GM18858 (cell line): ENCODE data around the gene PPIF.

Source experiments
- ATAC-seq: cut with Tn5 transposase; IDR thresholded peaks from one replicate; pipeline ENCODE4 v1.9.1; 2021; ENCODE audit not compliant: unreplicated experiment

Gene PPIF

DNA sequence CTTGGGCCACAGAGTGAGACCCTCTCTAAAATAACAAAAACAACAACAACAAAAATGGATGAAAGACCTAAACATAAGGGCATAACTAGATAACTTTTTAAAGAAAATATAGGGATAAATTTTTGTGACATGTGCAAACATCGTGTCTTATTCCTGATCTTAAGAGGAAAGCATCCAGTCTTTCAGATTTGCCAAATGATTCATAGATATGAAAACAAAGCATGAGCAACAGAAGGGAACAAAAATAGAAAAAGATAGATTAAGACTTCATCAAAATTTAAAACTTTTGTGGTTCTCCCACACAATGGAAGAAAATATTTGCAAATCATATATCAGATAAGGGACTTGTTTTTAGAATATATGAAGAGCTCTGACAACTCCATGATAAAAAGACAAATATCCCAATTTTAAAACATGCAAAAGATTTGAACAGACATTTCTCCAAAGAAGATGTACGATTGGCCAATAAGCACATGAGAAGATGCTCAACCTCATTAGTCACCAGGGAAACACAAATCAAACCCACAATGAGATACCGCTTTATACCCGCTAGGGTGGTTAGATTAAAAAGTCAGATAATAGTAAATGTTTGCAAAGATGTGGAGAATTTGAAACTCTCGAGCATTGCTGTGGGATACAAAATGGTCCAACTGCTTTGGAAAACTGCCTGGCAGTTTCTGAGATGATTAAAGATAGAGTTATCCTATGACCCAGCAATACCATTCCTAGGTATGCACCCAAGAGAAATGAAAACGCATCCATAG lies 20.3 kb downstream of the PPIF start:
- ATAC-seq = no peak

DNA sequence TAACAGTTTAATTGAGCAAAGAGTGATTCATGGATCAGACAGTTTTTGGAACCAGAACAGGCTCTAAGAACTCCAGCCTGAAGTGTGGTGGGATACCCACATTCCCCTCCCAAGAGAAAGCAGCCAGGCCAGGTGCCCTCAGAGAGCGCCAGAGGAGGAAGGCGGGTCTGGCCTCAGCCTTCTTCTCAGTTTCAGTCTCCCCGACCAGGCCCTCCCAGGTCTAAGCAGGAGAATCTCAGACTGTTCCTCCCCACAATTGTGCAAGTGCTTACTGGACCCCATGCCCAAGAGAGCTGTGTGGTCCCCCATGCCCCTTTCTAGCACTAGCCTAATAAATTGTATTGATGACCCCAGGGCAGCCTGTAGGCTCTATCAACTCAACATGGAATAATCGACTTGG lies 25.6 kb downstream of the PPIF start:
- ATAC-seq = no peak

DNA sequence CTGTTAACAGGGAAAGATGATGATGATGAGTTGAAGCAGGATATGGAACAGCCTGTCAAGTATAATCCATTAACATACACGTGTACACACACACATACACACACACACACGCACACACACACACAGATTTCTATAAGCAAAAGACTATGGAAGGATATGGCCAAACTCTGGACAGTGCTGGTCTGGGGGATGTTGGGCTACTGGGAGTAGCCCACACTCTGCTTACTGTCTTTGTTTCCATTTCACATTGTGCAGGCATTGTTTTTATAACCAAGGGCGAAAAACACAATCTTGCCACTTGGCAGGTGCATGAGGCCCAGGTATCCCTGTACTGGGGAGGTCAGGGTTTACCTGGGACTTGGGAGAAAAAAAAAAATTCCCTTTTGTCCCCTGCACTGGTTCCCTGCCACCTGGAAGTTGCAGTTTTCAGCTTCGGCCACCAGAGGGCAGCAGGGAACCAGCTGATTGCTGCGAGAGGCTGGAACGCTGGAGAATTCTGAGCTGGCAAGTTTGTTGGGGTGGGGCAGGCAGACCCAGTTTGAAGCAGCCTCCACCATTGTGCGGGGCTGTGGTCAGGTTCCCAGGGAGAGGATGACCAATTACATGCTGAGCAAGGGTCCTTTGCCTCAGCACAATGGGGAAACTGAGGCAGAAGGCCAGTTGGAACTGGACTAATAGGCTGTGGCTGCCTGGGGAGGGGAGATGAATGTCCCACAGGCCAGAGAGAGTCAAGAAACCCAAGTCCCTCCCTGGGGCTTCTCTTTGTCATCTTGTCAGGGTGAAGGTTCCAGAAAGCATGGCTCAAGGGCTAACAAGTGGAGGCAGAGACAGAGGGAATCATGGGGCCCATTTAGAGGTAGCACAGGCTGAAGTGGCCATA lies 27.3 kb downstream of the PPIF start:
- ATAC-seq = no peak

DNA sequence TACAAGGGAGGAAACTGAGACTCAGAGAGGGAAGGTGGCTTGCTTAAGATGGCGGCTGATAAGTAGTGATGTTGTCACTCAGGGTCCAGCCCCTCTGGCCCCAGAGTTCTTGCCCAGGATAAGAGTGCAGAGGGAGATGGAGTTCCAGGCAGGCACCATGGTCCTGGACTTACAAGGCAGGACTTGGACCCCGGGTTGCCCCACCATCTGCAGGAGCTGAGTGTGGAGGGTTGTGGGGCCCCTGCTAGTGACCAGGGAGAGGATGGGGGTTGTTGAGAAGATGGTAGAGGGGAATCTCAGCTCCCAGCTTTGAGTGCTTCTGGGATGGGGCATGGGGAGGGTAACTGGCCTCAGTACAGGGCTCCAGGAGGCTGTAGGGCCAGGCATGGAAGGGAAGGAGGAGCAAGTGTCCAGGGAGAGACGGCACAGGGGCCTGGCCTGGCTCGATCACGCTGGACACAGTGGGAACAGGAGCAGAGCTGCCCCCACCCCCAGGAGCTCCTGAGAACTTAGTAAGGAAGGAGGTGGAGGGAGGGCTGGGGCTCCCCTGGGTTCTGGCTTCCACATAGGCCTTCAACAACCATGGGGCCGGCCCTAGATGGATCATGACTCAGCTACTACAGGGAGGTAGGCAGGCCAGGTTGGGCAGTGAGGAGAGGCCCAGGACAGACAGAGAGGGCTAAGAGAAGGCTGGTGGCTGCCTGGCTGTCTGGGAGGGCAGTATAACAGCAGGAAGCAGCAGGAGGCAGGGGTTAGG lies 28.2 kb downstream of the PPIF start:
- ATAC-seq = no peak

DNA sequence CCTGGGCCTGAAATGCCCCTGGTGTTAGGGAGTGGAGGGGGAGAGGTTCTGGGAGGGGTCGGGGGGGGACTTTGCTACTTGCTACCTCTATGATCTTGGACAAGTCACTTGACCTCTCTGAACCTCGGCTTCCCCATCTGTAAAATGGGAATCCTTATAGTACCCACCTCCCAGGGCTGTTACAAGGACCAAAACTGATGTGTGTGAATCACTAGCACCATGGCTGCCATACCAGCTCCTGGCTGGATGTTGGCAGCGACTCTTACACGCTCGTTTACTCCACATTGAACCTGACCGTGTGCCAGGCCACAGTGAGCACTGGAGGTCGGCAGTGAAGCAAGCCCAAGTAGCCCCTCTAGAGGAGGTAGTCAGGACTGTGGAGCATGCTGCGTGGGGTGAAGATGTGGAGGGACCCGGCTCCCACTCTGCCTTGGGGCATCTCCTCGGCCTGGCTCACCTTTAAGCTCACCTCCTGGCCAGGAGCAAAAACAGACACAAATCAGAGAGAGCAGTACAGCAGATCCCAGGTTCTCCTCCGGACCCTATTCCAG lies 28.9 kb downstream of the PPIF start:
- no peak for ATAC-seq

DNA sequence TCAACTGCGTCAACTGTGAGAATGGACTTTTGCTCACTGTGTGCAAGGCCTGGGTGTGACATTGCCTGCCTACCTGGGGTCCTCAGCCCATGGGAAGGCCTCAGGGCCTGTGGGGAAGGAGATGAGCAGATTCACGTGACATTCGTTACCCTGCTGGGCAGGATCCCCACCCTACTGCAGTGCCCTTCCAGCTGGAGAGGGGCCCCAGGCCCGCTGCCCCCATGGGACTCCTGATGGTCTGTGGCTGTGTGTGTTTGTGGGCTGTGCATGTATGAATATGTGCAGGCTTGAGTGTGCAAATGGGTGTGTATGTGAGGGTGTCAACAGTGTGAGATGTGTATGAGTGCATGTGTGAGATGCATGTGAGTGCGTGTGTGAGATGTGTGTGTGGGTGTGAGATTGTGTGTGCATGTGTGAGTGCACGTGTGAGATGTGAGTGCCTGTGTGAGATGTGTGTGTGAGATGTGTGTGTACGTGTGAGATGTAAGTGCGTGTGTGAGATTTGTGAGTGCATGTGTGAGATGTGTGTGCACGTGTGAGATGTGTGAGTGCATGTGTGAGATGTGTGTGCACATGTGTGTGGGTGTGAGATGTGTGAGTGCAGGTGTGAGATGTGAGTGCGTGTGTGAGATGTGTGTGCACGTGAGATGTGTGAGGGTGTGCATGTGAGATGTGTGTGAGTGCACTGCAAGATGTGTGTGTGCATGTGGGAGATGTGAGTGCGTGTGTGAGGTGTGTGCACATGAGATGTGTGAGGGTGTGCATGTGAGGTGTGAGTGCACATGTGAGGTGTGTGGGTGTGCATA lies 29.7 kb downstream of the PPIF start:
- ATAC-seq = no peak

DNA sequence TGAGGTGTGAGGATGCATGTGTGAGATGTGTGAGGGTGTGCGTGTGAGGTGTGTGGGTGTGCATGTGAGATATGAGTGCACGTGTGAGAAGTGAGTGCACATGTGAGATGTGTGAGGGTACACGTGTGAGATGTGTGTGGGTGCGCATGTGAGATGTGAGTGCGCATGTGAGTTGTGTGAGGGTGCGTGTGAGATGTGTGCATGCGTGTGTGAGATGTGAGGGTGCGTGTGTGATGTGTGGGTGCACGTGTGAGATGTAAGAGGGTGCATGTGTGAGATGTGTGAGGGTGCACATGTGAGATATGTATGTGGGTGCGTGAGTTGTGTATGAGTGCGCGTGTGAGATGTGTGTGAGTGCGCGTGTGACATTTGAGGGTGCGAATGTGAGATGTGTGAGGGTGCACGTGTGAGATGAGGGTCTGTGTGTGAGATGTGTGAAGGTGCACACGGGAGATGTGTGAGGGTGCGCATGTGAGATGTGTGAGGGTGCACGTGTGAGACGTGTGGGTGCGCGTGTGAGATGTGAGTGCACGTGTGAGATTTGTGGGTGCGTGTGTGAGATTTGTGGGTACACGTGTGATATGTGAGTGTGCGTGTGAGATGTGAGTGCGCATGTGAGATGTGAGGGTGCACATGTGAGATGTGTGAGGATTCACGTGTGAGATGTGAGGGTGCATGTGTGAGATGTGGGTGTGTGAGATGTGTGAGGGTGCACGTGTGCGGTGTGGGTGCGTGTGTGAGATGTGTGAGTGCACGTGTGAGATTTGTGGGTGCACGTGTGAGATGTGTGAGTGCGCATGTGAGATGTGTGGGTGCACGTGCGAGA lies 30.5 kb downstream of the PPIF start:
- no peak for ATAC-seq

DNA sequence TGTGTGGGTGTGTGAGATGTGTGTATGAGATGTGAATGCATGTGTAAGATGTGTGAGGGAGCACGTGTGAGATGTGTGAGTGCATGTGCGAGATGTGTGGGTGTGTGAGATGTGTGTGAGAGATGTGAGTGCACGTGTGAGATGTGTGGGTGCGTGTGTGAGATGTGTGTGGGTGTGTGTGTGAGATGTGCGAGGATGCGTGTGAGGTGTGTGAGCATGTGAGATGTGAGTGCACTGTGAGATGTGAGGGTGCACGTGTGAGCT lies 31.0 kb downstream of the PPIF start:
- ATAC-seq = no peak

DNA sequence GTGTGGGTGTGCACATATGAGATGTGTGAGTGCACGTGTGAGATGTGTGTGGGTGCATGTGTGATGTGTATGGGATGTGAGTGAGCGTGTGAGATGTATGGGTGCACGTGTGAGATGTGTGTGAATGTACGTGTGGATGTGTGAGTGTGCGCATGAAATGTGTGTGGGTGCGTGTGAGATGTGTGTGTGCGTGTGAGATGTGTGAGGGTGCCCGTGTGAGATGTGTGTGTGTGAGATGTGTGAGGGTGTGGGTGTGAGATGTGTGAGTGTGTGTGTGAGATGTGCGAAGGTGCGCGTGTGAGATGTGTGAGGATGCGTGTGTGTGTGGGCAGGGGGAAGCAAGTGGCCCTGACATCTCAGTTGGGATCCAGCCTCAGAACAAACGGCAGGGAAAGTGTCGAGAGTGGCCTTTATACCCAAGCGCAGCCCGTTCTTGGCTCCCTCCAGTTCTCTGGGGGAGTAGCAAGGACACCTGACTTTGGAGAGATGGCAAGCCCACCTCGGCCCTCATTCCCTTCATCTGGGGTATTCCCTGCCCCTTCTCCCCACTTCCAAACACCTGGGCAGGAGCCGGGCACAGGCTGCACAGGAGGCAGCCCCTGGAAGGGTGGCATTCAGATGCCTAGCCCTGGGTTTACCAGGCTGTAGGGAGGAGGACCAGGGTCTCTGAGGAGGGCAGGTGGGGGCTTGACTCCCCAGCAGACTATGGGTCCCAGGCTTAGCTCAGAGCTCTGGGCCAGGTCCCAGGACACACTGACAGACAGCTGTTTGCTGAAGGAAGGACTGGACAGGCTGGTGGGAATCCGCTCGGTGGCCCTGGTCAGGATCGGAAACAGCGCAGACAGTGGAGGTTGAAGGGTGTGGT lies 31.6 kb downstream of the PPIF start:
- no peak for ATAC-seq

DNA sequence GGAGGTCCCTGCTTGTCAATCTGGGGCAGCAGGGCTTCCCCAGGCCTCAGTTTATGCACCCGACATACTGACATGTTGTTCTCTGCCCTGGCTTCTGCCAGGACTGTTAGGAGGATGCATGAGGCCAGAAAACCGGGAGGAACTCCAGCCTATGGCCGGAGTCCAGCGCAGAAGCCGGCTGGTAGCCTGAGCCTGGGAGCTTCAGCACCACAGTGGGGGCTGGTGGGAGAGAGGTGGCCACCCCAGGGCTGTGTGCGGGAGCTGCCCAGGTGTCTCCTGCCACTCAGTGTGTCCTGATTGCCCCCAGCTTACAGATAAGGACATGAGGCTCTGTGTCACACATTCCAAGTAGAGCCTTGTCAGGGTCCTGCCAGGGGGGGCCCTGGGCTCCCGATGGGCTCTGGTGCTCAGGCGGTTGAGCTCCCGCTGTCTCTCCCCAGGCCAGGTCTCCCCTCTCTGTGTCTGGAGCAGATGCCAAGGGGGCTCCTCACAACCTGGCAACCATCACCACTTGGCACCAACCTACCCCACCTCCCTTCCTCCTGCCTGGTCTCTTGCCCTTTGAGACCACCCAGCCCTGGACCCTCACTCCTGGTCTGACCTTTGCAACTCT lies 32.3 kb downstream of the PPIF start:
- no peak for ATAC-seq

DNA sequence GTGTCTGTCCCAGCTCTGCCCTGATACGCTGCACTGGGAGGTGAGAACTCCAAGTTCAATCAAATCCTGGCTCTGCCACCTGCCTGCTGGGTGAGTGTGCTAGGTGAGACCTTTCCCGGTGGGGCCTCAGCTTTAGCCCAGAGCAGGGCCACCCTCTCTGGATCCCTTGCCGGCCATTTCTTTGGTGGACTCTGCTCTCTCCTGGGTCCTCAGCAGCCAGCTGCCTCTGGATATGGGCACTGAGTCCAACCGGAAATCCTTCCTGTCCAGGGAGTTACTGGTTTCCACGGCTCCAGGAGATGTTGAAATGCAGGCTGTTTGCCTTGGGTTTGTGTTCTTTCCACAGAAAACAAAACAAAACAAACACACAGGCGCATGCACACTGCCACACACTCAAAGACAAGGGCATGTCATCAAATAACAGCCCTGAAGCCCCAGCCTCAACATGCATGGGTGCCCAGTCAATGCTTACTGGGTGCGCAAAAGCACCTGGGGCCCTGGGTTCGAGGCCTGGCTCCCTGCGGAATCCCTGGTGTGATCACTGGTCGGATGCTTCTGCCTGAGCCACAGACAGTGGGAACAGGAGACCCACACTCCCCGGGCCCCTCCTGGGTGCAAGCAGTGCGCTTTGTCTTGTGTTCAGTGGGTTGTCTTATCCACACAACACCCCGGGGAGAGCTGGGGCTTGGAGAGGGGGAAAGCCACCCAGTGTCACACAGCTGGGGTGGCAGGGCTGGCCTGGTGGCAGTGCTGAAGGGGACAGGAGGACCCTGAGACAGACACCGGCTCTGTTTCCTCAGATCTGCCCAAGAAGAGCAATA lies 33.1 kb downstream of the PPIF start:
- ATAC-seq = no peak

DNA sequence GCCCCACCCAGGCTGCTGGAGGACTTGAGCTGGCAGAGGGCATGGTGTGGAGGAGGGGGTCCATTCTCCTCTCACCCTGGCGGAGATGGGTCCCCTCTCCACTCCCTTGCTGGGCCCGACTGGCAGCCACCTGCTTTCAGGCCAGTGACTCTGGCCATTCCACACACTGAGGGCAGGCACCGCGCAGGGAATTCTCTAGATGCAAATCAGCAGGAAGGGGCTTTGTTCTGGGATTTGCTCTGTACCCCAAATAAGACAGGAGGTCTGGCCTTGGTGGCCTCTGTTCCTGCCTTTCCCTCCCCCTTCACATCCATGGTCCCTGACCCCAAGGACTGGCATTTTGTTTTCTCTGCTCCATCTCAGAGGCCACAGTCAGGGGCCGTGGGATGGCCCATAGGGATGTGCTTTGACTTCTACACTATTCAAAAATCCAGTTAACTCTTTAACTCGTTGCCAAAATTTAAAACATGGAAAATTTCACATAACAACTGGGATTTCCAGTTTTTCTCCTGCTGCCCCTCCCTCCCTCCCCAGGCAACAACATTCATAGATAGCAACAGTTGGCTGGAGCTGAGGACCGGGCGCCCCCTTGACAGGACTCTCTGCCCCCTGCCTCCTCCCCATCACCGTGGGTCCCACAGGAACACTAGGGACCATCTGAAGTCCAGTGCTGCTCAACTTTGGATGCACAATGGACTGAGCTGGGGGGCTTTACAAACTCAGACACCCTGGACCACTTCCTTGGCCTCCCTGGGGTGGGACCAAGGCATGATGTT lies 33.9 kb downstream of the PPIF start:
- no peak for ATAC-seq

DNA sequence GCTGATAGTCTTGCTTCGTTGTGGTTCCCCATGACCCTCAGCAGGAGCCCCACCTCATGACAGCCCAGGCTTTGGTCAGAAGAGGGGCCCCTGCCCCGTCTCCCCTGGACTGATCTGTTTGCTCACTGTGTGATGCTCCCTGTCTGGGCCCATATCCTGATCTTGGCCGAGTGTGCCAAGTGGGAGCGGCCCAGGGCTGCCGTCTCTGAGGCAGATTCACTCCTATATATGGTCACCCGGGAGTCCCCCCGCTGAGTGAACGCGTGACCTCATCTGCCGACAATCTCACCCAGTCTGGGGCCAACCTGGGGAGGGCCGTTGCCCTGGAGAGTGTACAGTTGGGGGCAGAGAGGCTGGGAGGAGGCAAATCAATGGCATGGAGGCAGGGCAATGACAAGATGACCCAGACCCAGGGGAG lies 34.5 kb downstream of the PPIF start:
- ATAC-seq = no peak

DNA sequence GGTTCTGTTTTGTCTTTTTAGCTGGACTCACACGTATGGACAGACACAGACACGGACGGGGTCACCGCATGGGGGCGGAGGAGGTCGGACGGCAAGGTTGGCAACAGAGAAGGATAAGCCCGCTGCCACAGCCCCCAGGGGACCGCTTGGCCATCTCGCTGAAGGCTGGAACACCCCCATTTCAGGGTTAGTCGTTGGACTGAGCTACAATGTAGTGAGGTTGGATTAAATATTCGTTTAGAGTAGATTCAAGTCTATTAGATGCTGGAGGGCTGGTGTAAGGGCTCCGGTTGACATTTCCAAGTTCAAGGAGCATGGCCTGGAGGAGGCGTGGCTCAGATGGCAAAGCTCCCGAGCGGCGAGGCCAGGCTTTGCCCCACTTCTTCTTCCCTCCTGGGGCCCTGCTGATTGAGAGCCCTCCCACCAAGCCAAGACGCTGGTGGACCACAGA lies 35.2 kb downstream of the PPIF start:
- no peak for ATAC-seq

DNA sequence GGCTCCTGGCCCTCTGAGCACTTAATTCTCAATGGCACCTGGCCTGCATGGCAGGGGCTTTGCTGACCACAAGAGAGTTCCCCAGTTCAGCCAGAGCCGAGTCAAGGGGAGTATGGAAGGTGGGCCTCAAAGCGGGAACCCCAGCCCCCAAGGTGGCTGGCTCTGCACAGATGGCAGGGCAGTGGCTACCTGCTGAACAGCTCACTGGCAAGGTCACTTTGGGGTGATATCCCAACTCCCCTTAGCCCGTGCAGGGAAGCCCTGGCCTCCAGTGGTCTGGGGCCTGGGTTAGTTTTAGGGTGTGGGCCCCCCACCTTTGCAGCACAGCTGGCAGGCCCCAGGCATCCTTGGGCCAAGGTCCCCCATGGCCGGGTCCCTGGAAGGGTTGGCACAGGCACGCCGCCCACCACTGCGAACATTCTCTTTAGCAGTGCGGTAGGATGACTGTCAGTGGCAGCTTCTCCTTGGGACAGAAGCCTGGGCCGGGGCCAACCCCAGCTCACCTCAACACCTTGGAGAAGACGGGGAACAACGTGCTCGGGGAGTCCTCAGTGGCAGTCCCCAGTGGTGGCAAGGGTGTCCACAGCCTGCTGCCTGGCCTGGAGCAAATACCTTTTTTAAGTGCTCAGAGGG lies 36.8 kb downstream of the PPIF start:
- no peak for ATAC-seq

DNA sequence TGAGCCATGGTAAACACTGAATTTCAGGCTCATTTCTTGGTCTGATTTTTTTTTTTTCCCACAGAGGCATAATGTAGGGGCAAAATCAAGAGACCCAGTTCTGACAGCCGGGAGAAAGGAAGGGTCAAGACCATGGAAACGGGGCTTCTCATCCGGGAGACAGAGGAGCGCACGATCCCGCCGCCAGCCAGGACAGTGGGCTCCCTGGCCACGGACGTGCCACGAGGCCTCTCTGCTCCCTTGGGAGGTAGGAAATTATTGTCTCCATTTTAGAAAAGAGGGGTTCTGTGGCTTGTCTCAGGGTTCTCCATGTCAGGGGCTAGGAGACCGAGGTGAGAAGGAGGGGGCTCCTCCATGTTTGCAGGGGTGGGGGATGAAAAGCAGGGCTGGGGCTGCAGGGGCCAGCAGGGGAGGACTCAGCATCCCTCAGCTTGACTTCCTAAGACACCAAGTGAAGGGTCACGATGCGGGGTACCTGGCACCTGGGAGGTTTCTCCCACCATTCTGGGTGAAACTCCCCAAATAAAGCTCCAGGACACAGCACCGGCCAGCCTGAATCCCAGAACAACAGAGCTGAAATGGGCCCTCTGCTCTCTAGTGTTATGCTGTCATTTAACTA lies 37.6 kb downstream of the PPIF start:
- ATAC-seq = no peak
